ENCODE data around the gene BDH1.

The BDH1 gene

GRCh38 chr3:197554562-197555280 lies 1.0 kb downstream of the BDH1 start:
- peaks cover 11% of the 10 kb centered on the region; the same call in 1 of the 2 replicates for H4K20me1 ChIP-seq (ENCODE audit: insufficient read depth, low read length)
- H3K27me3 ChIP-seq (replicated peaks; ENCODE audit: insufficient read depth, low read length): no peaks in the 10 kb centered on the region
- TF ChIP-seq CTCF (IDR thresholded peaks at IDR 0.05; ENCODE audit: low read length) (peak; percentile 73), EZH2phosphoT487 (IDR thresholded peaks at IDR 0.05; ENCODE audit: low read length) (no peak)
- H3K4me1 ChIP-seq (ENCODE audit: low read length): peaks cover 8% of the 10 kb centered on the region
- H3K79me2 ChIP-seq (ENCODE audit: low read length): peaks cover 50% of the 10 kb centered on the region
- no peaks in the 10 kb centered on the region for H3K9me2 ChIP-seq (replicated peaks; ENCODE audit: insufficient read depth, low read length)
- peak overlapping the region; percentile 96 for H3K4me2 ChIP-seq (ENCODE audit: low read depth, low read length)
- peak overlapping the region; percentile 91 for H3K27ac ChIP-seq (ENCODE audit: low read length)
- peak overlapping the region; percentile 94 for H3K4me3 ChIP-seq (ENCODE audit: low read length)
- H3F3A ChIP-seq (ENCODE audit: insufficient read depth, low read length): peaks cover 23% of the 10 kb centered on the region
- peak overlapping the region; percentile 98 for H2AFZ ChIP-seq (ENCODE audit: low read length)
- DNase-seq: peak; percentile 100
- H3K9ac ChIP-seq (ENCODE audit: low read length): peak overlapping the region; percentile 96
- no peaks in the 10 kb centered on the region for H3K9me3 ChIP-seq (replicated peaks; ENCODE audit: insufficient read depth, low read length)
- no peaks in the 10 kb centered on the region for H3K36me3 ChIP-seq (replicated peaks; ENCODE audit: insufficient read depth, low read length)

DNA sequence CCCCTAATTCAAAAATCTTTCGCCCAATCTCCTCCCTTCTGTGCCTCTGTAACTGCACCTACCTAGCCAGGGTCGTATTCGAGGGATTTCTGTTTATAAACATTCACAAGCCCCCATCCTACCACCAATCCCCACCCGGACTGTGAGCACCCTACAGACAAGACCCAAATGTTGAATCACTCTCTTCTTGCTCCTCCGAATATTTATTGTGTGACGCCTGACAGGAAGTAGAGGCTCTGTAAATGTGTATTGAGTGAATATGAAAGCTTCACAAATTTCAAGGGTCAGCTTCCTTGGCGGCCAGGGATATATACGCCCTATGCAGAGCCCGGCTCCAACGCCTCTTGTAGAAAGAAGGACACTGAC lies 1.6 kb downstream of the BDH1 start:
- H2AFZ ChIP-seq (ENCODE audit: low read length): peak overlapping the region; percentile 66

GRCh38 chr3:197552198-197552597 lies 3.6 kb downstream of the BDH1 start:
- H3K9me2 ChIP-seq (replicated peaks; ENCODE audit: insufficient read depth, low read length): no peaks in the 10 kb centered on the region
- no peak overlapping the region for H3K27ac ChIP-seq (ENCODE audit: low read length)
- DNase-seq: no peak
- H3K9ac ChIP-seq (ENCODE audit: low read length): no peak overlapping the region
- no peaks in the 10 kb centered on the region for H3K27me3 ChIP-seq (replicated peaks; ENCODE audit: insufficient read depth, low read length)
- H3K9me3 ChIP-seq (replicated peaks; ENCODE audit: insufficient read depth, low read length): no peaks in the 10 kb centered on the region
- H3K4me3 ChIP-seq (ENCODE audit: low read length): no peak overlapping the region
- H3F3A ChIP-seq (ENCODE audit: insufficient read depth, low read length): peaks cover 23% of the 10 kb centered on the region
- no peak for TF ChIP-seq CTCF (IDR thresholded peaks at IDR 0.05; ENCODE audit: low read length)
- no peak for TF ChIP-seq EZH2phosphoT487 (IDR thresholded peaks at IDR 0.05; ENCODE audit: low read length)
- no peak for TF ChIP-seq EZH2 (optimal IDR thresholded peaks at IDR 0.05; ENCODE audit: low read depth, low read length)
- H3K4me1 ChIP-seq (ENCODE audit: low read length): peaks cover 8% of the 10 kb centered on the region
- H3K36me3 ChIP-seq (replicated peaks; ENCODE audit: insufficient read depth, low read length): no peaks in the 10 kb centered on the region
- peaks cover 22% of the 10 kb centered on the region for H4K20me1 ChIP-seq (ENCODE audit: insufficient read depth, low read length)
- no peak overlapping the region for H2AFZ ChIP-seq (ENCODE audit: low read length)
- H3K79me2 ChIP-seq (ENCODE audit: low read length): peaks cover 75% of the 10 kb centered on the region
- H3K4me2 ChIP-seq (ENCODE audit: low read depth, low read length): no peak overlapping the region

More for the DNA sequence above, 1.6 kb downstream of the BDH1 start:
- peaks cover 8% of the 10 kb centered on the region for H3K4me1 ChIP-seq (ENCODE audit: low read length)
- H3K36me3 ChIP-seq (replicated peaks; ENCODE audit: insufficient read depth, low read length): no peaks in the 10 kb centered on the region
- no peaks in the 10 kb centered on the region for H3K9me3 ChIP-seq (replicated peaks; ENCODE audit: insufficient read depth, low read length)
- peaks cover 56% of the 10 kb centered on the region for H3K79me2 ChIP-seq (ENCODE audit: low read length)
- peak overlapping the region; percentile 96 for H3K9ac ChIP-seq (ENCODE audit: low read length)
- no peaks in the 10 kb centered on the region for H3K9me2 ChIP-seq (replicated peaks; ENCODE audit: insufficient read depth, low read length)
- no peak for TF ChIP-seq CTCF (IDR thresholded peaks at IDR 0.05; ENCODE audit: low read length)
- TF ChIP-seq EZH2 (optimal IDR thresholded peaks at IDR 0.05; ENCODE audit: low read depth, low read length): no peak
- TF ChIP-seq EZH2phosphoT487 (IDR thresholded peaks at IDR 0.05; ENCODE audit: low read length): no peak
- H3K4me2 ChIP-seq (ENCODE audit: low read depth, low read length): peak overlapping the region; percentile 96
- no peaks in the 10 kb centered on the region for H3K27me3 ChIP-seq (replicated peaks; ENCODE audit: insufficient read depth, low read length)
- peak overlapping the region; percentile 94 for H3K4me3 ChIP-seq (ENCODE audit: low read length)
- peaks cover 23% of the 10 kb centered on the region for H3F3A ChIP-seq (ENCODE audit: insufficient read depth, low read length)
- H4K20me1 ChIP-seq (ENCODE audit: insufficient read depth, low read length): peaks cover 11% of the 10 kb centered on the region; the same call in 1 of the 2 replicates
- H3K27ac ChIP-seq (ENCODE audit: low read length): peak overlapping the region; percentile 91; the same call in 1 of the 2 replicates
- DNase-seq: peak; percentile 10

Measured in MM.1S (cell line).